Fibroblast of skin of scalp (primary cell): Measurements from ENCODE around the gene VGLL2.

Experiments
- DNase-seq: peaks from one replicate; pipeline ENCODE4 v3.0.0-alpha.2; 2013

The VGLL2 gene

GRCh38 chr6:117269638-117270054 lies 4.3 kb downstream of the VGLL2 start:
- DNase-seq = no peak

- DNase-seq = no peak
These were observed 4.9 kb downstream of the VGLL2 start for GRCh38 chr6:117270055-117270842.

GRCh38 chr6:117270843-117271507 lies 5.6 kb downstream of the VGLL2 start:
- no peak for DNase-seq

- DNase-seq = peak; percentile 6
These were observed 6.9 kb downstream of the VGLL2 start for GRCh38 chr6:117272032-117272866.

GRCh38 chr6:117272891-117273290 lies 7.5 kb downstream of the VGLL2 start:
- DNase-seq = no peak

- no peak for DNase-seq
These were observed 9.8 kb downstream of the VGLL2 start for GRCh38 chr6:117275205-117275604.

- DNase-seq = no peak
These were observed 10.4 kb downstream of the VGLL2 start for GRCh38 chr6:117275711-117276110.

GRCh38 chr6:117276778-117277316 lies 11.5 kb downstream of the VGLL2 start:
- DNase-seq = no peak

- DNase-seq = no peak
These were observed 15.6 kb downstream of the VGLL2 start for GRCh38 chr6:117280922-117281321.

GRCh38 chr6:117288083-117288715 lies 22.8 kb downstream of the VGLL2 start:
- DNase-seq = no peak

GRCh38 chr6:117290173-117290846 lies 25.0 kb downstream of the VGLL2 start:
- no peak for DNase-seq

- no peak for DNase-seq
These were observed 33.6 kb downstream of the VGLL2 start for GRCh38 chr6:117298941-117299340.

GRCh38 chr6:117303323-117303722 lies 38.0 kb downstream of the VGLL2 start:
- DNase-seq = no peak

- DNase-seq = no peak
These were observed 39.1 kb downstream of the VGLL2 start for GRCh38 chr6:117304446-117304845.

GRCh38 chr6:117306227-117306790 lies 41.0 kb downstream of the VGLL2 start:
- no peak for DNase-seq

- no peak for DNase-seq
These were observed 42.3 kb downstream of the VGLL2 start for GRCh38 chr6:117307655-117308054.

GRCh38 chr6:117309069-117309468 lies 43.7 kb downstream of the VGLL2 start:
- no peak for DNase-seq

GRCh38 chr6:117309611-117310010 lies 44.3 kb downstream of the VGLL2 start:
- DNase-seq = no peak

- no peak for DNase-seq
These were observed 46.0 kb downstream of the VGLL2 start for GRCh38 chr6:117311310-117311709.

GRCh38 chr6:117311726-117312125 lies 46.4 kb downstream of the VGLL2 start:
- DNase-seq = no peak

- no peak for DNase-seq
These were observed 51.9 kb downstream of the VGLL2 start for GRCh38 chr6:117317261-117317660.
